Activated gamma-delta T cell treated with Interleukin-2 at 50 U/mL for 16 hours (primary cell): ENCODE results near the gene MRPL42.
"Not testable (repeated sequence)": the region's sequence is repeated elsewhere in the genome, so short reads cannot be mapped to it uniquely, and the experiment has no call there.

Source experiments
- DNase-seq: peaks from one replicate; pipeline ENCODE4 v3.0.0-alpha.2; 2020

The MRPL42 gene

DNA sequence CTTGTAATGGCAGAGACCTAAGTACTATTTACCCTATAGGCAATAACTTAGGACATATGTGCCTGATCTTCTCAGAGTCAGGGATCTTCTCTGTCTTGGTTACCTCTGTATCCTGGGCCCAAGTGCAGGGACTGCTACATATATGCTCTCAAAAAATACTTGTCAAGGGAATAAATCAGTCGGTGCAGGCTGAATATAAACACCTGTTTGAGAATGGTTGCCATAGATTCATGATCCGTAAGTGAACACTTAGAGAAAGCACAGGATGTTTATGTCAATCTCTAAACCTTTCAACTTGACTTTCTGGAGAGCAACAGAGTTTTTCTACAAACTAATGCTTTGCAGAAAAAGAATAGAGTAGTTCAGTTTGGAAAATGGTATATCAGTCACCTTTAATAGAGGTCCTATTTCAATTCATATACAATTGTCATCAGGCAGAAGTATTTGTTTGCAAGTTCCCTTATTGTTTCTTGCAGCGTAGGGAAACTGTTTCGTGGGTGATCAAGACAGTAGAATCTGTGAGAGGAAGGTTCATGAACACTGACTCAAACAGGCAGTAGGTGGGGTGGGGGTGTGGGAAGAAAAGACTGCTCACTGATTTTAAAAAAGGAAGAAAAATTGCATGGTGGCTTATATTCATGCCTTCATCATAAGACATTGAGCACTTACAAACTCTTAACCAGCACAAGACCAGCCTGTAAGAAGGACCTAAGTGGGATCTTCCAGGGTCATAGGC lies 19.6 kb upstream of the MRPL42 start:
- no peak for DNase-seq

DNA sequence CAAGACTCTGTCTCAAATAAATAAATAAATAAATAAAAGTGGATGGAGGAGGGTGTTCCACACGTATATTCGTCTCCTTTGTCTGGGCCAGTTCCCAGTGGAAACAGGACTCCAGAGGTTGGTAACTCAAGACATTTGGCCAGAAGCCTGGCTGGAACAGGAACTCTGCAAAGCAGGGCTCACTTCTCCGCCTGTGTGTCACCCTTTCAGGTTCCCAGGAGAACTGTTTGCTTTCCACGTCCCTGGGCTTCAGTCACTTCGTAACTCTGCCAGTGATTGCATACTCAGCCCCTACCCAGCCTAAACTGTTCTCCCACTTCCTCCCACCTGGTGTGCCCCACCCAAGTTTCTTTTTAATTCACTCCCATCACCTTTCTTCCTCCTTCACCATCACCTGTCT lies 18.5 kb upstream of the MRPL42 start:
- no peak for DNase-seq

DNA sequence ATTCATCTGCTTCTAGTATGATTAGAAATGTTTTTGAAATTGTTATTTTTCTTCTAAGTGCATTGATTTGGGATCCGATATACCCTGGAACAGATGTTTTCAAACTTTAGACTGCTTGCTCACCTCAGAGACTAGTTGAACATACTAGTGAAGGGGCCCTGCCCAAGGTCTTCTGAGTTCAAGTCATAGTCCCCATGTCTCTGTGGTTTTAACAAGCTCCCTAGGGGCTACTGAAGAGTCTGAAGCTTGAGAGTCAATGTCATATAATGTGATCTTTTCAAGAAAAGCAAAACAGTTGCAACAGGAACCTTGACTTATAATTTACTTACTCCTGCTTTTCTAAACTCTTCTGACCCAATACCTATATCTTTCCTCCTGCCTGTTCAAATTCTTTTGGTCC lies 18.0 kb upstream of the MRPL42 start:
- DNase-seq, result no peak

DNA sequence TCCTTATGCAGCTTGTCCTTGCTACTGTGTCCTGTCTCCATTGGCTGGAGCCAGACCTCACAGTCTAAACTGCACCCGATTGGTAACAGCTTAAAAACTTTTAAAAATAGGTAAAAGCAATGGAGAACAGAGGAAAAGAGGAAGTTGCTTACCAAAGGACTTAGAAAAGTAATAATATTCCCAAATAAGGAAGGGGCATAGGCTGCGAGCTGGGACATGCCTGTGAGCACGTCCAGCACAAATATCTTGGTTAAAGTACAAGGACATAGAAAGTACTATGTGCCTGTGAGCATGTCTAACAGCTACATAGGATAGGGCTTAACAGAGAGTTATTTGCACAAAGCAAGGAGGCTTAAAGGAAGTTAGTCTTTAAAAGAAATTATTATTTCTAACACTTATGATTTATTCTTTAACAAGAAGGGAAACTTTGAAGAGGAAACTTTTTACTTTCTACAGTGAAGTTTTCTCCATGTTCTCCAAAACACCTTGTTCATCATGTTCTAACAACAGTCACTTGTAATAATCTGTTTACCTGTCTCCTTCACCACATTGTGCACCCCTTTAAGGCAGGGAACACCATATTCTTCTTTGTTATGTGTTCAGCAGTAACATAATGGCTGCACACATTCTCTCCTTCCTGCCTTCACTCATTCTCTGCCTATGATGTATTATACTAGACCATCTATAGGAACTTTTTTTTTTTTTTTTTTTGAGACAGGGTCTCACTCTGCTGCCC lies 15.7 kb upstream of the MRPL42 start:
- DNase-seq, result no peak

DNA sequence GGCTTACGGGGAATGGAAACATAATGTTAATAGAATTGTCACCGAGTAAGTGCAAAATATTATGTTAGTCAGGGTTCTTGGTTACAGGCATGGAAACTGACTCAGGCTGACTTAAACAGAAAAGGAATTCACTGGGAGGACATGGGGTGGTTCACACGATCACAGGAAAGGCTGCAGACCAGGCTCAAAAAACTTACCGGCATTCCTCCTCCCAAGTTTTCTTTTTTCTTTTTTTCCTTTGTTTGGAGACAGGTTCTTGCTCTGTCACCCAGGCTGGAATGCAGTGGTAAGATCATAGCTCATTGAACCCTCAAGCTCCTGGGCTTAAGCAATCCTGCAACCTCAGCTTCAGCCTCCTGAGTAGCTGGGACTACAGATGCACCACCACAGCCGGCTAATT lies 13.7 kb upstream of the MRPL42 start:
- DNase-seq, result no peak

DNA sequence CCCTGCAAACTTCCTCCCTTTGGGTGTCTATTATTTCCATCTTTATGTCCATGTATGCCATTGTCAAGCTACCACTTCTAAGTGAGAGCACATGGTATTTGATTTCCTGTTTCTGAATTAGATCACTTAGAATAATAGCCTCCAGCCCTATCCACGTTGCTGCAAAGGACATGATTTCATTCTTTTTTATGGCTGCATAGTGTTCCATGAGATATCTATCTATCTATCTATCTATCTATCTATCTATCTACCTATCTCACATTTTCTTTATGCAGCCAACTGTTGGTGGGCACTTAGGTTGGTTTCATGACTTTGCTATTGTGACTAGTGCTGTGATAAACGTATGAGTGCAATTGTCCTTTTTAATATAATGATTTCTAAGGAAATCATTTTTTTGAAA lies 11.2 kb upstream of the MRPL42 start:
- no peak for DNase-seq

DNA sequence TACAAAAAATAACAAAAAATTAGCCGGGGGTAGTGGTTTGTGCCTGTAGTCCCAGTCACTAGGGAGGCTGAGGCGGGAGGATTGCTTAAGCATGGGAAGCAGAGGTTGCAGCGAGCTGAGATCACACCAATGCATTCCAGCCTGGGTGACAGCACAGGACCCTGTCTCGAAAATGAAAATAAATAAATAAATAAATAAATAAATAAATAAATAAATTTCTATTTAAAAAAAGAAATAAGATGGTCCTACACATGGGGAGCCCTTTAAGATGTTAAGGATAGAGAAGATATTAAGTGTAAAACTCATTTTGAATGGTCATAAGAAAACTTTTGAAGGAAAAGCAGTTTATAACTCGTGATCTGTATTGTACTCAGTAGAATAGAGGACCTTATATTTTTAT lies 8.2 kb upstream of the MRPL42 start:
- no peak for DNase-seq

DNA sequence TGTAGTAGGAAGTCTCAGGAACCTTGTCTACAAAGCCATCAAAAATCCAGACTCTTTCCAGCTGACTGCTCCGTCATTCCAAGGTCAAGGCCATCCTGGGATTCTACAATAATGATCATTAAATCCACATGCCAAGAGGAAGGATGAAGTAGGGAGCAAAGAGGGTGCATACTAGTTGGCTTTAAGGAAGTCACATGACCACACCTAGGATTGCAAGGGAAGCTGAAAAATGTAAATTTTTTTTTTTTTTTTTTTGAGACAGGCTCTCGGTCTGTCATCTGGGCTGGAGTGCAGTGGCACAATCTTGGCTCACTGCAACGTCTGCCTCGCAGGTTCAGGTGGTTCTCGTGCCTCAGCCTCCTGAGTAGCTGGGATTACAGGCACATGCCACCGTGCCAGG lies 7.3 kb upstream of the MRPL42 start:
- DNase-seq, result no peak

DNA sequence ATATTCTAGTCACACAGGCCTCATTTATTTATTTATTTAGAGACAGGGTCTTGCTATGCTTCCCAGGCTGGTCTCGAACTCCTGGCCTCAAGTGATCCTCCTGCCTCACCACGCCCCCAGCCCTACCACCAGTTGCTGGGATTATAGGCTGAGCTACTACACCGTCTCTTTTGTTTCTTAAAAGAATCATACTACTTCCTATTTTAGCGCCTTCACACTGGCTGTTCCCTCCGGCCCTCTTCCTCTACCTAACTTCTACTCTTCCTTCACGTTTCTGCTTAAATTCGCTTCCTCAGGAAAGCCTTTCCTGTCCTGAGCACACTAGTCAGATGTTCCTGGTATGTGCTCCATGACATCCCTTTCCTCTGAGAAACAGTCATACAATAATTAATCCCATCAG lies 6.4 kb upstream of the MRPL42 start:
- no peak for DNase-seq

DNA sequence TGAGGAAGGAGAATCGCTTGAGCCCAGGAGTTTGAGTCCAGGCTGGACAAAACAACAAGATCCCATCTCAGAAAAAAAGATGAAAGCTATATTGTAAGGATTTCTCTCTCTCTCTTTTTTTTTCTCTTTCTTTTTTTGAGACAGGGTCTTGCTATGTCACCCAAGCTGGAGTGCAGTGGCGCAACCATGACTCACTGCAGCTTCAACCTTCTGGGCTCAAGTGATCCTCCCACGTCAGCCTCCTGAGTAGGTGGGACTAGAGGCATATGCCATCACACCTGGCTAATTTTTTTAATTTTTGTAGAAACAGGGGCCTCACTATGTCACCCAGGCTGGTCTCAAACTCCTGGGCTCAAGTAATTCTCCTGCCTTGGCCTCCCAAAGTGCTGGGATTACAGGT lies 5.8 kb upstream of the MRPL42 start:
- DNase-seq, result no peak

DNA sequence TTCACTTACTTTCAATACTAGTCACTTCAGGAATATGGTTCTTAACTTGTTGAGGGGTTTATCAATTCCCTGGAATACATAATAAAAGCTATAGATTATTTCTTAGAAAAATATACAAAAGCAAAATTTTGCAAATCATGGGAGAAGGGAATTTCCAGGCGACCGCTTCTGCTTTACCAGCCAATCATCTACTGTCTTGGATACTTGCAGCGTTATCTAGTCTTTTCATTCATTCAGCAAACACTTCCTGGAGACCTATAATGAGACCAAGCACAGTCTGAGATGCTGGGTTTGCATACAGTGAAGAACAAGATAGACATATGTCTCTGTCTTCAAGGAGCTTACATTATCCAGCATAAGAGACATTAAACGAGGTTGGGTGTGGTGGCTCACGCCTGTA lies 1.5 kb upstream of the MRPL42 start:
- DNase-seq, result no peak

DNA sequence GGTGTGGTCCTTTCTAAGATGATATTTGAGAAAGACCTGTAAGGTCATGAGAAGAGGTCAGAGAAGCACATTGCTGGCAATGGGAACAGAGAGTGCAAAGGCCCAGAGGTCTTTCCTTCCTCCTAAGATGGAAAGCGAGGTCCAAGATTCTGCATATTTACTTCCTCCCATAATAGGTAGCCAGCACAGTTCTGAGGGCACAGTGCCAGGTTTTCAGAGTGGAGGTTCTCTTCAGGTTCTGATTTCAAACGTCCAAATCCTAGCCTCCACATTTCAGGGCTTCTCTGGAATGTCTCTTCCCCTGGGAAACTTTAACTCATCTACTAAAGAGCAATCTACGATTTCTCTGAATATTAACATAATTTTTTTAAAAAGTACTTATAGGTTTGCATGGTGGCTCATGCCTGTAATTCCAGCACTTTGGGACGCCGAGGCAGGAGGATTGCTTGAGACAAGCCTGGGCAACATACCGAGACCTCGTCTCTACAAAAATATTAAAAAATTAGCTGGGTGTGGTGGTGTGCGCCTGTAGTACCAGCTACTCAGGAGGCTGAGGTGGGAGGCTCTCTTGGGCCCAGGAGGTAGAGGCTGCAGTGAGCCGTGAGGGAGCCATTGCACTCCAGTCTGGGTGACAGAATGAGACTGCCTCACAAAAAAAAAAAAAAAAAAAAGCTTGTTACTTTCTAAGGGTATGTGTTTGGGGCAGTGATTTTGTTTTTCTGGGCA lies 526 bp upstream of the MRPL42 start:
- DNase-seq, result no peak

DNA sequence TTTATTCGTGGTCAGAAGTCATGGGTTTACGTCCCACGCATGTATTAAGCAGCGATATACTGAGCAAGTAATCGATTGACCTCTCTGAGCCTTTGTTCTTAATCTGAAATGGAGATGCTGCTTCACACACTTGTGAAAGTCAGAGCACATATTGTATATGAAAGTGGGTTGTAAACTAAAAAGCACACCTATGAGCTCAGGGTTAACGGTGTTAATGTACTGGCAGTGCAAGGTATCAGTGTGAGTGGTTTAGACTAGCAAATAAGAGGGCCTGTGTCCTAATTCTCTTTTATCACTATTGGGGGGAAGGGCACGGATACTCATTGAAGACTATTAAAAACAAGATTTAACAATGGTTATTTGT lies 676 bp downstream of the MRPL42 start:
- no peak for DNase-seq

DNA sequence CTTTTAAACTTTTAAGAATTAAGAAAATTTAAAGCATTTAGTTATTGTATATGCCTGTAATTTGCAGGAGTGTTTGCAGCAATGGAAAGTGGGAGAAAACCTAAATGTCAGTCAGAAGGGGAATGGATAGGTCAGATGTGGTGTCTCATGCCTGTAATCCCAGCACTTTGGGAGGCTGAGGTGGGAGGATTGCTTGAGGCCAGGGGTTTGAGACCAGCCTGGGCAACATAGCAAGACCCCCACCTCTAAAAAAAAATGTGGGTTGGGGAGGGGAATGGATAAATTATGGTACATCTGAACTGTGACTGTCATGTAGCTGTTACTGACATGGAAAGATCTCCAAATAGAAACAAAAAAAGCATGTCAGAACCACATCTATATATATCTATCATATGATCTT lies 2.1 kb downstream of the MRPL42 start:
- DNase-seq, result no peak

DNA sequence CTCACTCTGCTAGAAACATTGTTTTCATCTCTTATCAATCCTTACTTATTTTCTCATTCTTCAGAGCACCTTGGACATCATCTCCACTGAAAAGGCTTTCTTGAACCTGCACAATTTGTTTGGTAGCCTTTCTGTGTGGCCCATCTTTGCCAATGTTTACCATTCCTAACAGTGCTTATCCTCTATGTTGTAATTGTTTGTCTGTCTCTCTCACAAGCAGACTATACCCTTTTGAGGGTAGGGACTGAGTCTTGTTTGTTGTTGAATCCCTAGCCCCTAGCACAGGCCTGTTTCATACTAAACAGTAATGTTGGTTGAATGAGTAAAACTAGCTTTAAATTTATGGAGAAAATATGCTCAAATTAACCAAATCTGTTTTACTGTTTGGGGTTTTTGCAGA lies 9.2 kb downstream of the MRPL42 start:
- no peak for DNase-seq

DNA sequence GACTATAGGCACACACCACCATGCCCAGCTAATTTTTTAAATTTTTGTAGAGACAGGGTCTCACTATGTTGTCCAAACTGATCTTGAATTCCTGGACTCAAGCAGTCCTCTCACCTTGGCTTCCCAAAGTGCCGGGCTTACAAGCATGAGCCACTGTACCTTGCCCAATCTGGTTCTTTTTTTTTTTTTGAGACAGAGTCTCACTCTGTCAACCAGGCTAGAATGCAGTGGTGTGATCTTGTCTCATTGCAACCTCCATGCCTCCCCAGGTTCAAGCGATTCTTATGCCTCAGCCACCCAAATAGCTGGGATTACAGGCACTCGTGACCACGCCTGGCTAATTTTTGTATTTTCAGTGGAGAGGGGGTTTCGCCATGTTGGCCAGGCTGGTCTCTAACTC lies 15.4 kb downstream of the MRPL42 start:
- DNase-seq, result no peak

DNA sequence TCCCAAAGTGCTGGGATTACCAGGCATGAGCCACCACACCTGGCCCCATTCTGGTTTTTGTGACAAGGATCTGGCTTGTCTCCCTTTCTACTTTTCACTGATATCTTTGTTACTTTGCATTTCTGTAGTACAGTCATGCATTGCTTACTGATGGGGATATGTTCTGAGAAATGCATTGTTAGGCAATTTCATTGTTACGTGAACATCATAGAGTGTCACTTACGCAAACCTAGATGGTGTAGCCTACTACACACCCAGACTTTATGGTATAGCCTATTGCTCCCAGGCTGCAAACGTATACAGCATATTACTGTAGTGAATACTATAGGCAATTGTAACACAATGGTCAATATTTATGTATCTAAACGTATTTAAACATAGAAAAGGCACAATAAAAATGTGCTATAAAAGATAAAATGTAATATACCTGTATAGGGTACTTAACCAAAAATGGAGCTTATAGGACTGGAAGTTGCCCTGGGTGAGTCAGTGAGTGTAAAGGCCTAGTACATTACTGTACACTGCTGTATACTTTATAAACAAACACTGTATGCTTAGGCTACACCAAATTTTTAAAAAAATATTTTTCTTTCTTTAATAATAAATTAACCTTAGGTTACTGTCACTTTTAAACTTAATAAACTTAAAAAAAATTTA lies 16.0 kb downstream of the MRPL42 start:
- no peak for DNase-seq

DNA sequence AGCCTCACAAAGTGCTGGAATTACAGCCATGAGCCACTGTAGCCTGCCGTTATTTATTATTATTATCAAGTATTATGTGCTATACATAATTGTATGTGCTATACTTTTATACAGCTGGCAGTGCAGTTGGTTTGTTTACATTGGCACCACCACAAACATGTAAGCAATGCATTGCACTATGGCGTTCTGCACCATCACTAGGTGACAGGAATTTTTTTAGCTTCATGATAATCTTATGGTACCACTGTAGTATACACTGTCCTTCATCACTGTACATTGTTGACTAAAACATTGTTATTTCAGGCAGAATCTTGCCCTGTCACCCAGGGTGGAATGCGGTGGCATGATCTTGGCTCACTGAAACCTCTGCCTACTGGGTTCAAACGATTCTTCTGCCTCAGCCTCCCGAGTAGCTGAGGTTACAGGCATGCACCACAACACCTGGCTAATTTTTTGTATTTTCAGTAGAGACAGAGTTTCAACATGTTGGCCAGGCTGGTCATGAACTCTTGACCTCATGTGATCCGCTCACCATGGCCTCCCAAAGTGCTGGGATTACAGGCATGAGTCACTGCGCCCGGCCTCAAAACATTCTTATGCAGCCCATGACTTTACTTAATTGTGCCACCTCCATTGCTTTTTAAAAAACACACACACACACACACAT lies 17.1 kb downstream of the MRPL42 start:
- DNase-seq, result no peak

DNA sequence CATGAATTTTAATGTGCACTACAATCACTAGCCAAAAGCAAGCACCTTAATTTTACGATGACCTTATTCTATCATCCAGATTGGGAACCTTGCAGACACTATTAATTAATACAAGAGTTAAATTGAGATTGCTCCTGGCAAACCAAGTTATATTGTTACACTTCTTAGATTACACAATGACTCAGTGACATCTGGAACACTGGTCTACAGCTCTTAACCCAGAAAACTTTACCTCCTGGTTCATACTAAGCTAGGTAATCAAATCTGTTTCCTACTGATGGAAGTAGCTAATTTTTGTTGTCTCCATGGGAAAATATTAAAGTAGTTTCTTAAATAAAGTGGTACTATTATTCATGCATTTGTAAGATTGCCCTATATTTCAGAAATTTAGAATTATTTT lies 25.5 kb downstream of the MRPL42 start:
- DNase-seq, result not testable (repeated sequence)

DNA sequence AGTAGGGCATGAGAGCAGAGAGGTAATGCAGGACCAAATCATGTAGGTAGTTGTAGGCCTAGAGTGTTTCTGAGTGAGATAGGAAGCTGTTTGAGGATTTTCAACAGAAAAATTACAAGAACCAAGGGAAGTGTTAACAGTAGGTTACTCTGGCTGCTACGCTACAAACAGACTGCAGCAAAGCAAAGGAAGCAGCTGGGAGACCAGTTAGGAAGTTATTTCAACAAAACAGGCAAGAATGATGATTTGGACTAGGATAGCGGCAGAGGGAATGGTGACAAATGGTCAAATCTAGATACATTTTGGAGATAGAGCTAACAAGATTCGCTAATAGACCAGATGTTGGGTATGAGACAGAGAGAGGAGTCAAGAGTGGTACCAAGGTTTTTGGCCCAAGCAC lies 26.8 kb downstream of the MRPL42 start:
- no peak for DNase-seq

DNA sequence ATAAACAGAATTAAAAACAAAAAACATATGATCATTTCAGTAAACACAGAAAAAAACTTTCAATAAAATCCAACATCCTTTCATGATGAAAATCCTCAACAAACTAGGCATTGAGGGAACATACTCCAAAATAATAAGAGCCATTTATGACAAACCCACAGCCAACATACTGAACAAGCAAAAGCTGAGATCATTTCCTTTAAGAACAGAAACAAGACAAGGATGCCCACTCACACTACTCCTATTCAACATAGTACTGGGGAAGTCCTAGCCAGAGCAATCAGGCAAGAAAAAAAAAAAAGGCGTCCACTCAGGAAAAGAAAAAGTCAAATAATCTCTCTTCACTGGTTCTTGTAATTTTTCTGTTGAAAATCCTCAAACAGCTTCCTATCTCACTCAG lies 30.1 kb downstream of the MRPL42 start:
- DNase-seq, result no peak

DNA sequence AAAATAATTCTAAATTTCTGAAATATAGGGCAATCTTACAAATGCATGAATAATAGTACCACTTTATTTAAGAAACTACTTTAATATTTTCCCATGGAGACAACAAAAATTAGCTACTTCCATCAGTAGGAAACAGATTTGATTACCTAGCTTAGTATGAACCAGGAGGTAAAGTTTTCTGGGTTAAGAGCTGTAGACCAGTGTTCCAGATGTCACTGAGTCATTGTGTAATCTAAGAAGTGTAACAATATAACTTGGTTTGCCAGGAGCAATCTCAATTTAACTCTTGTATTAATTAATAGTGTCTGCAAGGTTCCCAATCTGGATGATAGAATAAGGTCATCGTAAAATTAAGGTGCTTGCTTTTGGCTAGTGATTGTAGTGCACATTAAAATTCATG lies 31.5 kb downstream of the MRPL42 start:
- DNase-seq, result not testable (repeated sequence)

DNA sequence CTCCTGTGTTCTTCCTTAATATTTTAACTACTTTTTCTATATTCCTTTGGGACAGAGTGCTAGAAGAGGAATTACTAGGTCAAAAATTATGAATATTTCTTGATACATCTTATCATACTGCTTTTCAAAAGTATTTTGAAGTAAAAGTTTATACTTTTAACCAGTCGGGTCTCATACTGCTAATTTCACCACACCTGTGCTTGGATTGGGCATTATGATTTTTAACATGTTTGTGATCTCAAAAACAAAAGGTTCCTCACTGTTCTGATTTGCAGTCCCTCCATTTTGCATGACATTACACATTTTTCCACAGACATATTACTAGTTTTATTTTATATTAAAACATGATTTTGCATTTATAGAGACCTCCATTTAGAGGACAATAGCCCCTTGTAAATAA lies 32.9 kb downstream of the MRPL42 start:
- no peak for DNase-seq
